ENCODE results near the gene RAB6B.

DNA sequence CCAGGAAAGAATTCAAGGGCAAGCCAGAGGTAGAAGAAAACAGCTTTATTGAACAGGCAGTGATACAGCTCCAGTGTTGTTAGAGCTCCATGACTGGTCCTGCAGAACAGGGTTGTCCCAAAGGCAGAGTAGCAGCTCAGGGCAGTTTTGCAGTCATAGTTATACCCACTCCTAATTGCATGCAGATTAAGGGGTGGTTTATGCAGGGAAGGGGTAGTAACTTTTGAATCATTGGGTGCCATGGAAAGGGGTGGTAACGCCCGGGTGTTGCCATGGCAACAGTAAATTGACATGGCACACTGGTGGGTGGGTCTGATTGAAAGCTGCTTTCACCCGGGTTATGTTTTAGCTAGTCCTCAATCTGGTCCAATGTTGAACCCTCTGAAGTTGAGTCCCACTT, 9.7 kb upstream of the RAB6B start:
- TF ChIP-seq, protein P1, sequence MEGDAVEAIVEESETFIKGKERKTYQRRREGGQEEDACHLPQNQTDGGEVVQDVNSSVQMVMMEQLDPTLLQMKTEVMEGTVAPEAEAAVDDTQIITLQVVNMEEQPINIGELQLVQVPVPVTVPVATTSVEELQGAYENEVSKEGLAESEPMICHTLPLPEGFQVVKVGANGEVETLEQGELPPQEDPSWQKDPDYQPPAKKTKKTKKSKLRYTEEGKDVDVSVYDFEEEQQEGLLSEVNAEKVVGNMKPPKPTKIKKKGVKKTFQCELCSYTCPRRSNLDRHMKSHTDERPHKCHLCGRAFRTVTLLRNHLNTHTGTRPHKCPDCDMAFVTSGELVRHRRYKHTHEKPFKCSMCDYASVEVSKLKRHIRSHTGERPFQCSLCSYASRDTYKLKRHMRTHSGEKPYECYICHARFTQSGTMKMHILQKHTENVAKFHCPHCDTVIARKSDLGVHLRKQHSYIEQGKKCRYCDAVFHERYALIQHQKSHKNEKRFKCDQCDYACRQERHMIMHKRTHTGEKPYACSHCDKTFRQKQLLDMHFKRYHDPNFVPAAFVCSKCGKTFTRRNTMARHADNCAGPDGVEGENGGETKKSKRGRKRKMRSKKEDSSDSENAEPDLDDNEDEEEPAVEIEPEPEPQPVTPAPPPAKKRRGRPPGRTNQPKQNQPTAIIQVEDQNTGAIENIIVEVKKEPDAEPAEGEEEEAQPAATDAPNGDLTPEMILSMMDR (conservative IDR thresholded peaks at IDR 0.05 in 1 of 2, IDR thresholded peaks at IDR 0.05 in 1 of 2; ENCODE audit: low read depth in 1 of 2, low read length in 2 of 2) = no peak
- no peak for TF ChIP-seq EZH2 (IDR thresholded peaks at IDR 0.05; ENCODE audit: low read length, missing control alignments)
